Midbrain (tissue), 1 donor: ENCODE data around the gene ADGRB2.

Experiments used
- DNase-seq: peaks from one replicate; lab custom pipeline; 2025; lab: John Stamatoyannopoulos, UW

ADGRB2 gene

DNA sequence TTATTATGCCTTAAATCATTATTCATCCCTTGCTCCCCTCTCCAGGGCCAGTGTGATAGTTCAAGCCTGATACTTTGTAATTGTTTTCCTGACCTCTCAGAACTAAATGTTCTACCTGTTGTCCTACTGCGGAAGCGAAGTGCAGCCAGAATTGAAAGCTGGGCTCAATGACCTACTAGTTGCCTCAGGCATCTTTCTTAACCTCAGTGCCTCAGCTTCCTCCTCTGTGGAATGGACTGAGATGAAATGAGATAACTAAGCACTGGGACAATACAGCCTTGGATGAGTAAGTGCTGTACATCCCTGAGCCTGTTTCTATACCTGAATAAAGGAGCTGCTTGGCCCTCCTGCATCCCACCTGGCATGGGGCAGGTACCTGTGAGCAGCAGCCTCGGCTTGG is 86.7 kb downstream of the ADGRB2 start:
- no peak for DNase-seq
